Mucosa of rectum (tissue), 2 donors: ENCODE results near the gene TAF6L.
"Not testable (repeated sequence)": the region's sequence is repeated elsewhere in the genome, so short reads cannot be mapped to it uniquely, and the experiment has no call there.

Experiments used
- H3K27ac ChIP-seq, 2 donors: one replicate each; pipeline ENCODE4 v1.7.0; 2013; ENCODE audit warnings: inconsistent platforms in 2 of 2, low read depth in 2 of 2, low read length in 2 of 2
- H3K27me3 ChIP-seq, 2 donors: one replicate each; pipeline ENCODE4 v1.7.0; 2013; ENCODE audit warnings: low read length in 2 of 2; ENCODE audit not compliant: control insufficient read depth in 2 of 2, insufficient read depth in 2 of 2
- H3K36me3 ChIP-seq, 2 donors: one replicate each; pipeline ENCODE4 v1.7.0; 2013; ENCODE audit warnings: low read length in 2 of 2; ENCODE audit not compliant: control insufficient read depth in 2 of 2, insufficient read depth in 2 of 2
- H3K4me1 ChIP-seq, 2 donors: one replicate each; pipeline ENCODE4 v1.7.0; 2013; ENCODE audit warnings: low read length in 2 of 2, mild to moderate bottlenecking in 1 of 2; ENCODE audit not compliant: control insufficient read depth in 2 of 2, insufficient read depth in 2 of 2
- H3K4me3 ChIP-seq, 2 donors: one replicate each; pipeline ENCODE4 v1.7.0; 2013; ENCODE audit warnings: low read length in 2 of 2
- H3K9ac ChIP-seq, 2 donors: one replicate each; pipeline ENCODE4 v1.7.0; 2013; ENCODE audit warnings: low read length in 2 of 2, low read depth in 1 of 2, mild to moderate bottlenecking in 1 of 2
- H3K9me3 ChIP-seq, 2 donors: one replicate each; pipeline ENCODE4 v1.7.0; 2013; ENCODE audit warnings: low read length in 2 of 2; ENCODE audit not compliant: control insufficient read depth in 2 of 2
- donor health status: healthy.
- donor health status: Normal muscosa, but diverticular disease.

TAF6L gene

DNA sequence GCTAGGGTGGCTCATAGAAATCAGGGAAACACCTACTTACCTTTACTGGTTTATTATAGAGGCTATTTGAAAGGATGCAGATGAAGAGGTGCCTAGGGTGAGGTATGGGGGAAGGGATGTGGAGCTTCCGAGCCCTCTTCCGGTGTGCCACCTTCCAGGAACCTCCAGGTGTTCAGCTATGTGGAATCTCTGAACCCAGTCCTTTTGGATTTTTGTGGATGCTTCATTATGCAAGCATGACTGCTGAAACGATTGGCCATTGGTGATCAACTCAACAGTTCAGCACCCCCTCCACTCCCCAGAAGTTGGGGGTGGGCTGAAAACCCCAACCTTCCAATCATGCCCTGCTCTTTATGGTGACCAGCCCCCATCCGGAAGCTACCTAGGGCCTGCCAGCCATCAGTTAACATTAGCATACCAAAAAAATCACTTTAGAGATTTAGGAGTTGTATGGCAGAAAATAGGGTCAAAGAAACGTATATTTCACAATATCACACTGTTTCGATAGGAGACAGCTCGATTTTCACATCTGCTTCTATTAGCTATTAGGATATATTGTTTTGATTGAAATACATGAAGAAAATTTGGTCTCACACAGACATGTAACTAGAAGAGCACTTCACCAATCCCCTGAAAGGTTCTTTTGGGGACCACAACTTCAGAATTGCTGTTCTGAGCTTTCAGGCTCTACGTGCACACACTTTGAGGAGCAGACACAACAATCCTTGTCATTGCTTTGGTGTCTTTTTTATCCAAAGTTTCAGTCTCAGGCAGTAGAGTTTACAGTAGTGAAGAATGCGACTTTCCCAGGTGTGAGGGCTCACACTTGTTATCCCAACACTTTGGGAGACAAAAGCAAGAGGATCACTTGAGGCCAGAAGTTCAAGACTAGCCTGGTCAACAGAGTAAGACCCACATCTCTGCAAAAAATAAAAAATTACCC lies 13.1 kb upstream of the TAF6L start:
- Histone ChIP-seq H3K4me1 (peaks cover 19 to 22% of the 10 kb centered on the region in 2 donors), H3K9me3 (no peaks in the 10 kb centered on the region), H3K4me3 (no peak overlapping the region), H3K27ac (no peak overlapping the region), H3K27me3 (no peaks in the 10 kb centered on the region), H3K36me3 (no peaks in the 10 kb centered on the region), H3K9ac (no peak overlapping the region)

DNA sequence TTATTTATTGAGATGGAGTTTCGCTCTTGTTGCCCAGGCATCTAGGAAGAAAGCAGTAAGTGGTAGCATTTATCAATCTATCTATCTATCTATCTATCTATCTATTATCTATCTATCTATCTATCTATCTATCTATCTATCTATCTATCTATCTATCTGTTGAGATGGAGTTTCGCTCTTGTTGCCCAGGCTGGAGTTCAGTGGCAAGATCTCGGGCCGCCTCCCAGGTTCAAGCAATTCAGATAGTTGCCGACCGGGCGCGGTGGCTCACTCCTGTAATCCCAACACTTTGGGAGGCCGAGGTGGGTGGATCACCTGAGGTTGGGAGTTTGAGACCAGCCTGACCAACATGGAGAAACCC lies 10.3 kb upstream of the TAF6L start:
- not testable (repeated sequence) for H3K9ac ChIP-seq

DNA sequence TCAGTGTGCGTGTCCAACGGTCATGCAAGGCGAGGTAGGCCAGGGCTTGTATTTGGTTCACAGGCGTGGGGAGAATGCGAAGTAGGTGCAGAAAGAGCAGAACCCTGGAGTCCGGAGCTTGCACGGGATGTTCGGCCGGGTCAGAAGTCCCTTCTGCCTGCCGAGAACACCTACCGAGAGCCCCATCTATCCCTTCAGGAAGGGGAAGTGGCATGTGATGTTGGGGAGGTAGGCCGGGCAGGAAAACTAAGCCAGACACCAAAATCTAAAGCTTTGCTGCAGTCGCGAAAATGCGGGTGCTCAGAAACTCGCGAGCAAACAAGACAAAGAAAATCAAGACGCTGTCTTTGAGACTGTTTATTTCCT lies 435 bp upstream of the TAF6L start:
- peak overlapping the region; percentile 92 to 95 for H3K27ac ChIP-seq
- peaks cover 13 to 22% of the 10 kb centered on the region in 2 donors for H3K36me3 ChIP-seq
- H3K9me3 ChIP-seq: no peaks in the 10 kb centered on the region
- peak overlapping the region; percentile 64 to 74 for H3K9ac ChIP-seq
- H3K4me3 ChIP-seq: peak overlapping the region; percentile 88 to 91
- no peaks in the 10 kb centered on the region for H3K27me3 ChIP-seq
- peaks cover 6 to 12% of the 10 kb centered on the region in 2 donors for H3K4me1 ChIP-seq

More for the DNA sequence above, 10.3 kb upstream of the TAF6L start:
- H3K9me3 ChIP-seq, H3K36me3 ChIP-seq, H3K27me3 ChIP-seq, H3K27ac ChIP-seq: not testable (repeated sequence)
- Histone ChIP-seq H3K4me1 (peaks cover 13 to 14% of the 10 kb centered on the region in 2 donors), H3K4me3 (peak overlapping the region; percentile 41 to 43)

- no peak overlapping the region for H3K4me3 ChIP-seq
- H3K9ac ChIP-seq: no peak overlapping the region
- H3K36me3 ChIP-seq: peaks cover 25 to 27% of the 10 kb centered on the region in 2 donors
- H3K27me3 ChIP-seq: no peaks in the 10 kb centered on the region
- H3K4me1 ChIP-seq: peaks cover 6 to 12% of the 10 kb centered on the region in 2 donors
- H3K27ac ChIP-seq: no peak overlapping the region
- no peaks in the 10 kb centered on the region for H3K9me3 ChIP-seq
Observed at GRCh38 chr11:62774407-62774806, 3.2 kb downstream of the TAF6L start.

GRCh38 chr11:62775646-62776045 lies 4.5 kb downstream of the TAF6L start:
- Histone ChIP-seq H3K27ac (no peak overlapping the region), H3K36me3 (peaks cover 25 to 27% of the 10 kb centered on the region in 2 donors), H3K4me3 (no peak overlapping the region), H3K4me1 (peaks cover 3 to 9% of the 10 kb centered on the region in 2 donors), H3K27me3 (no peaks in the 10 kb centered on the region), H3K9ac (no peak overlapping the region), H3K9me3 (no peaks in the 10 kb centered on the region)

DNA sequence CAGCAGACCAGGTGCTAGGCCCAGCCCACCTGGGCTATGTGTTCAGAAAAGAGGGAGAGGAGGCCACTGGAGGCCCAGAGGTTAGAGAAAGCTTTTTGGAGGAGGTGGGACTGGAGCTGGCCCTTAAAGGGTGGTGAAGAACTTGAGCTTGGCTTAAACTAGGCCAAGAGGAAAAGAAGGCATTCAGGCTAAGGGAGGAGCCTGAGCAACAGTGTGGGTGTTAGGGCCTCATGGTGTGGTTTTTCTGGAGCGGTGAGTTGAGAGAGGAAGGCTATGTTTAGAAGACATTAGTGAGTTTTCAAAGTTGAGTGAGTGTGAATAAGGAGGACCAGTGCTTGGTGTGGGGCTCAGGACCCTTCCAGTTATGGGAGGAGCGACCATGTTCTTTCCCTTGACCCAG lies 6.2 kb downstream of the TAF6L start:
- Histone ChIP-seq H3K9me3 (no peaks in the 10 kb centered on the region), H3K9ac (no peak overlapping the region), H3K27me3 (no peaks in the 10 kb centered on the region), H3K4me3 (no peak overlapping the region), H3K36me3 (peaks cover 25 to 29% of the 10 kb centered on the region in 2 donors), H3K27ac (no peak overlapping the region), H3K4me1 (no peaks in the 10 kb centered on the region)

DNA sequence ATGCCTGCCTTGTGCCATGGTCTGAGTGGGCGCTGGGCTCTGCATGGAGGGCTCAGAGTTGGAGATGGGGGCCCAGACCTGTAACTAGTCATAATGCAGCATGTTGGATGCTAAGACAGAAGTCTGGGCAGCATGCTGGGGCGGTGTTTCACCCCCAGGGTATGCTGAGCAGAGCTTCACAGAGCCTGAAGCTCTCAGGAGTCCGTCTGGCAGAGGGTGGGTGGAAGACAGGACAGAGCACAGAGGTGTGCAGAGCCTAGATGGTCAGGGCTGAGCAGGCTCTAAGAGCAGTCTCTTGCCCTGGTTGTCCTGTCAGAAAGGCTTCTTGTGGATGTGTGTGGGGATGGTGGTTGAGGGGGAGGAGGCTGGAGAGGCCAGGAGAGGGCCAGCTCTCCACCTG lies 7.2 kb downstream of the TAF6L start:
- H3K9ac ChIP-seq: no peak overlapping the region
- H3K9me3 ChIP-seq: no peaks in the 10 kb centered on the region
- H3K4me1 ChIP-seq: no peaks in the 10 kb centered on the region
- peaks cover 29 to 30% of the 10 kb centered on the region in 2 donors for H3K36me3 ChIP-seq
- no peaks in the 10 kb centered on the region for H3K27me3 ChIP-seq
- no peak overlapping the region for H3K27ac ChIP-seq
- H3K4me3 ChIP-seq: no peak overlapping the region

DNA sequence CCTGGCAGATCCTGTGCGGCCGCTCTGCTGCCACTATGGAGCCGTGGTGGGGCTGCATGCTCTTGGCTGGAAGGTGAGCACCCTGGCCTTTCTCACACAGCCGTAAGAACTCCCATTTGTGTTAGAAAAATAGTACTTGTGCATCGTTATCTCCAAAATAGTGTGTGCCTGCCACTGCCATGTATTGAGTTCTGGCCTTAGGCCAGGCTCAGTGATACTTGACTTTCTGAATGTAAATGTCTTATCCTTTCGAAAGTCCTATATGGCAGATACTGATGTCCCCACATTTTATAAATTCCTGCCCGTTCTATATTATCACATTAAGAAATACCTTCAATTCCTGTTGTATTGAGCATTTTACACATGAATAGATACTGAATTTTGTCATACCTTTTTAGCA lies 11.6 kb downstream of the TAF6L start:
- no peak overlapping the region for H3K9ac ChIP-seq
- H3K4me1 ChIP-seq: peaks cover 8 to 10% of the 10 kb centered on the region in 2 donors
- no peak overlapping the region for H3K4me3 ChIP-seq
- H3K27me3 ChIP-seq: no peaks in the 10 kb centered on the region
- H3K27ac ChIP-seq: no peak overlapping the region
- H3K36me3 ChIP-seq: peaks cover 13 to 16% of the 10 kb centered on the region in 2 donors
- H3K9me3 ChIP-seq: no peaks in the 10 kb centered on the region

GRCh38 chr11:62786318-62787004 lies 15.3 kb downstream of the TAF6L start:
- Histone ChIP-seq H3K9me3 (no peaks in the 10 kb centered on the region), H3K36me3 (peaks cover 12 to 15% of the 10 kb centered on the region in 2 donors), H3K4me3 (peak overlapping the region; percentile 90 to 96), H3K4me1 (peaks cover 24 to 33% of the 10 kb centered on the region in 2 donors), H3K9ac (peak overlapping the region; percentile 93 to 94), H3K27ac (peak overlapping the region; percentile 97 to 98), H3K27me3 (no peaks in the 10 kb centered on the region)
